ENCODE measurements around the gene TPM2.

TPM2 gene

DNA sequence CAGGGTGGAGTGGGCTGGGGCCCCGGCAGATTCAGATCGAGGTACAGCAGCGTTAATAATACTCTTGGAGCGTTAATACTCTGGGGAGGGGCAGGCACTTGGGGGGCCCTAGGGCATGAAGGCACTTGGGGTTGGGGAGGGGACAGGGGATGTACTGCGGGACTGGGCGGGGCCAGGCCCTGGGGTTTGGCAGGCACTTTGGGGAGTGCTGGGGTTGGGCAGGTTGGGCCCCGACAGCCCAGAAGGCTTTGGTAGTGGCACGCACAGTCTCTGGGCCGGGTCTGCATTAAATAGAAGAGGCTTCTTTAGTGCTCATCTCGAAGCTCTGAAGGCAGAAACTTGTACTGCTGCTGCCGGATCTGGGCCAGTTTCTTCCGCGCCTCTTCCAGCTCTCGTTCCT, 7.8 kb upstream of the TPM2 start:
- no peak for DNase-seq (ENCODE audit: low read depth, low spot score)
- no peak overlapping the region for H3K27ac ChIP-seq

DNA sequence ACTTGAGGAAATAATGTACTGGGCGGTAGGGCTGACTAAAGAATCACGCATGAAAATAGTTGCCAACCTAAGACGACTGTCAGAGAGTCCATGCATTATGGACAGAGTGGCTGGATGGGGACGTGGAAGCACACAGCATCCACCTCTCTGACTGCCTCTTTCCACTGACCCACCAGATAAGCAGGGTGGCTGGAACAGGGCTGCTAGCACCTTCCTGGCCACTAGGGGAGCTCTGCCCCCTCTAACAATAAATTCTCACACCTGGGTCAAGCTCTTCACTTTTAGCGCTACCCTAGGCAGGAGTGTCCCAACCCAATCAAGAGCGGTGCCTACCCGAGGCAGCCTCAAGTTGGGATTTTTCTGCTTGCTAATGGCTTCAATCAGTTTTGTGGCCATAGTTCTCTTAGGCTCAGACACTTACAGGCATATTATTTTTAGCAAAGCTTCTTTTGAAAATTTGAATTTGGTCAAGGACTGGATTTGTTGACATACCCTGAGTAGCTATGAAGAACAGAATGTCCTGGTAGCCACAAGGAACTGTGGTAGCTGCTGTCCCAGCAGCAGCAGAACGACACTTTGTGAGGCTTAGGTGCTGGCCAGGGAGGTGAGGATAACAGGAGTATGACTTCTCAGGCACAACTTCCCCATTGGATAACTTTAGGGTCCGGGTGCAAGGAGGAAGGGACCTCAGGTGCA, 6.9 kb upstream of the TPM2 start:
- DNase-seq (ENCODE audit: low read depth, low spot score) = no peak
- no peak overlapping the region for H3K27ac ChIP-seq

DNA sequence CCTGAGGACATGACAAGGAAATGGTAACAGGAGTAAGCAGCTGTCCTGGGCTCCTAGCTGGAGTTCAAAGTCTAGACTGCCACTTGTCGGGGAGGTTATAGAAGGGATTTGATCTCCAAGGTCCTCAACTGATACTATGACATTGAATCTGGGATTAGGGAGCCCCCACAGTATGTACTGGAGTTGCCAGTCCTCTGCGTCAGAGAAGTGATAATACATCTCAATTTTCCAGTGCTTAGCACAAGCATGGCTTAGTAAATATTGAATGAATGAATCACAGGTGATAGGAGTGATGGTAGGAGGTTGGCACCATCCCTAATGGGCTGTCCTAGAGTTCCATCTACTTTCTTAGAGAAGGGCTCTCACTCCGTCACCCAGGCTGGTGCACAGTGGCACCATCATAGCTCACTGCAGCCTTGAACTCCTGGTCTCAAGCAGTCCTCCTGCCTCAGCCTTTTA, 6.2 kb upstream of the TPM2 start:
- no peak overlapping the region for H3K27ac ChIP-seq
- no peak for DNase-seq (ENCODE audit: low read depth, low spot score)

DNA sequence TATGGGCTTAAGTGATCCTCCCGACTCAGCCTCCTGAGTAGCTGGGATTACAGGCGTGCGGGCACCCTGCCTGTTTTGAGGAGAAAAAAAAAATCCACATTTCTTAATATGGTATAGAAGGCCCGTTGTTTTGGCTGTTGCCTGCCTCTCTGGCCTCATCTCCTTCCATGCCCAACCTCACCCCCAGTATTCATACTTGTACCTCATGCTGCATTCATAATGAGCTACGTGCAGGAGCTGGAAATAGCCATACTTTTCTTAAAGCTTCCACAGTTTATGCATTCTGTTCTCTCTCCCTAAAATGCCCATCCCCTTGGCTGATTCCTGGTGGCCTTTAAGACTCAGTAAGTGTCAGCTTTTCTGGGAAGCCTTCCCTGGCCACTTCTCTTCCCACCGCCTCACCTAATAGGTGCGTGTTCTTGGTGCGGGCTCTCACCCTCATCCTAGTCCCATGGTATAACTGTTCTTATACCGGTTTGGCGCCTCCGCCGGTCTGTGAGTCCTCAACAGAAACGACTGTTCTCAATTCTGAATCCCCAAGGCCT, 2.1 kb upstream of the TPM2 start:
- no peak for DNase-seq (ENCODE audit: low read depth, low spot score)
- no peak overlapping the region for H3K27ac ChIP-seq

DNA sequence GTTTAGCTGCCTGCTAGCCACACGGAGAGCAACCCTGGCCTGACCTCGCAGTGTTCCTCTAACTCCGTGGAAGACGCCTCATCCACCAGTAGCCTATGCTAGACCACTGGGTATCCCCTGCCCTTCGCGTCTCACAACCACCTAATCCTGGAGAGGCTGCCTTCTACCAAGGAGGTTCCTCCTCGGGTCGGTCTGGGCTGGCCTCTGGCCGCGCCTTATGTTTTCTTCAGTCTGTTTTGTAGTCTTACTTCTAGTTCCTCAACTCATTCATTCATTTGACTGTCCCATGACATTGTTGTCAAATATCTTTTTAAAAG, 1.6 kb upstream of the TPM2 start:
- no peak for DNase-seq (ENCODE audit: low read depth, low spot score)
- H3K27ac ChIP-seq = peak overlapping the region; percentile 73

DNA sequence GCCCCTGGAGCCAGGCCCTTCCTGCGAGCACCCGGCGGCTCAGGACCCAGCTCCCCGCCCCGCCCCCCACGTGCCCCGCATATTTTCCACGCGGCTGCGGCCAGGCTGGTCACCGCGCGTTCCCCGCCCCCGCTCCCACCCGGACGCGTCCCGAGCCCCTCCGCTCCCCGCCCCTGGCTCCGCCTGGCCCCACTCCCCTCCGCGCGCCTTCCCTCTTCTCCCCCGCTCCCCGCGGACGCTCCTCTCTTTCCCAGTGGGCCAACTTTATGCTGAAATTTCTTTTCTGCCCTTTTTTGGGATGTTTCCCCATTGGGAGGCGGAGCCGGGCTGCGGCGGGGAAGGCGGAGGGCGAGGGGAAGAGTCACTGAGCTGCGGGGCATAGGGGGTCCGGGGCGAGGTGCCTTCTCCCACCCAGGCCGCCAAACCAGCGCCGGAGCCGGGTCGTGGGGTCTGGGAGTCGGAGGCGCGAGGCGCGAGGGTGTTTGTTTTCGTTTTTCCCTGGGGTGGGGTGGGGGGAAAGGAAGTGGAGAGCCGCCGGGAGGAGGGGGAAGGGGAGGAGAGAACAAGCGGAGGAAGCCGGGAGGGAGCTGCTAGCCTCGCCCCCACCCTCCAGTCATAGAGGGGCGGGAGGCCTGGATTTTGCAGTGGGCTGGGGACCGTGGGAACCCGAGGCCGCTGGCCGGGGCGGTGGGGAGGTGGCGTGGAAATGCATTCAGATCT, 1.0 kb upstream of the TPM2 start:
- DNase-seq (ENCODE audit: low read depth, low spot score) = no peak

DNA sequence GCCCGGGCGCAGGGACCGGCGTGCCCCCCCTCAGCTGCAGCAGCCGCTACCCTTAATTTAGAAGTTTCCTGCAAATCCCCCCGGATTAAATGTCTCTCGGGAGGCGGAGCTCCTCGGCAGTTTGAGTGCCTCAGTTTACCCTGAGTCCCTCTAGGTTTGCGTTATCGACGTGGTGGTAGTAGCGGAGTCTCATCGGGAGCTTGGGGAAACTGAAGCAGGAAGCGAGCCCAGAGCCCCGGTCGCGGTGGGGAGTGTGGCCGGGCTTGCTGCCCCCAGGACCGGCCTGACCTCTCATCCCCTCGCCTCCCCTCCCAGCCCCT, 529 bp upstream of the TPM2 start:
- peak overlapping the region; percentile 73 for H3K27ac ChIP-seq
- DNase-seq (ENCODE audit: low read depth, low spot score) = no peak

More for the DNA sequence above, 1.0 kb upstream of the TPM2 start:
- H3K27ac ChIP-seq = peak overlapping the region; percentile 73

DNA sequence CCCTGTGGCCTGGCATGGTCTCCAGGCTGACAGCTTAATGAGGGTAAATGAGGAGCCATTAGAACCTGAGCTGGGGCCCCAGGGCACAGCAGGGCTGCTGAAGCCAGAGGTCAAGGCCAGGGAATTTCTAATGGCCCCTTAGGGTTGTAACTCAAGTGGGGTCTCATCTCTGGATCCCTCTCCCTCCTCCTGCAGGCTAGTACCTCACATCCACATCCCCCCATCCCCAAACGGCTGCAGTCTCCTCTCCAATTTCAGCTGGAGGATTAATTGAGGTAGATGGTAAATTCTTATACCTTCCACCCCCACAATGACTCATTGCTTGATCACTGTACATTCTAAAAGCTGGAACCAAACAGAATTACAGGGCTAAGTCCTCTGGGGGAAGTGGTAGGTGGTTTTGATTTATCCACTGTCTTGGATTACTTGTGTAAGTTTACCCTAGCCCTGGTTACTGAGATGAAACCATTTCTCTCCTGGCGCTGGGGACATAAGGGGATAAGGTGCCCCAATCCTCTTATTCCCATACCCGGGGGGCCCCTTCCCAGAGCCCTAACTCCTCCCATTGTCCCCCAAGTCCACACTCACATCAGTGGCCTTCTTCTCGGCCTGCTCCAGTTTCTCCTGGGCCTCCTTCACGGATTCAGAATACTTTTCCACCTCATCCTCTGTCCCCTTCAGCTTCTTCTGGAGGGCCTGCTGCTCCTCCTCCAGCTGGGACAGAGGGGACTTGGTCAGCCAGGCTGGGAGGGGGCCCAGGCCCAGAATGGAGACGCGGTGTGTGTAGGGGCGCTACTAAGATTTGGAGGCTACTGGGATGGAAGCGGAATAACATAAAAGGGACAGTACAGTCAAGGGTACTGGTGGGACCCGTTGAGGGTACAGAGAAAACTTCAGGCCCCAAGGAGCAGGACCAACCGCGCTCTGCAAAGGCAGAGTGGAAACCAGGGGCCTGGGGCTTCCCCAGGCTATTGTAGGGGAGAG, 875 bp downstream of the TPM2 start:
- H3K27ac ChIP-seq = peak overlapping the region; percentile 73
- DNase-seq (ENCODE audit: low read depth, low spot score) = peak; percentile 33

DNA sequence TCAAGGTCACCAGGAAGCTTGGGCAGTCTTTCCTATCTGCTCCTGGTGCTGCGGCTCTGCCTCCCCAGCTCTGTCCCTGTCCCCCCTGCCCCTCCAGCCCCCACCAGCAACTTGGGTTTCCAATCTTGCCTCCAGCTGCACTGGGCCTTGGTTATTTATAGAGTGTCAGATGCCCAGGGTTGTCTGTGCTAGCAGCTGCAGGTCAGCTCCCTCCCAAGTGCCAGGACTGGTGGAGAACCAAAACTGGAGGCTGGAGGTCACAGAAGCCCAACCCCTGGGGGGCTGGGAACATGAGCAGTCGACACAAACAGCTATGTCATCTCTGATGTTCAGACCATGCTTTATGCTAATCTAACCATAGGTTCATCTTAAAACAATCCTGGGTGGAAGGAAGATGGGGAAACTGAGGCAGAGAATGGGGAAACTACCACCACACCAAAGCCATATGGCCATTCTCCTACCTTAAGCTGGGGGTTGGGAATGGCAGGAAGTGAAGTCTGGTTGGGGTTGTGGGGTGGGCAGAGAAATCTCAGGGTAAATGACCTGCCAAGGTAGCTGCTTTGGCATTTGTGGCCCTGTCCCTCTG, 1.7 kb downstream of the TPM2 start:
- H3K27ac ChIP-seq = peak overlapping the region; percentile 73
- DNase-seq (ENCODE audit: low read depth, low spot score) = no peak

DNA sequence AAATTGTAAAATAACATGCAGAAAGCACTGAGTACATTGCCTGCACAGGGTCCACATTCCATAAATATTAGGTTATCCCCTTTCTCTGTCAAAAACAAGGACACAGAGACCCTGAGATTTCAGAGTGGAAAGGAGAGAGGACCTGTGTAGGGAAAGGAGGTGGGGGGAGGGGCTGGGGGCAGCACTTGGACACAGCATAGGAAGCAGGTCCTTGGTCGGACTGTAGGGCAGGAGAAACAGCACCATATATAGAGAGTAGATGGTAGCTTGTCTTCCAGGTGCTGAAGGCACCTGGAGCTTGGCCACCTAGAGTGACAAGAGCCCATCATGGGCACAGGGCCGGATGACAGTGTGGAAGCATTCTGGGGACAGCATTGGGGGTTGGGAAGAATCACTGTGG, 2.4 kb downstream of the TPM2 start:
- H3K27ac ChIP-seq = no peak overlapping the region
- no peak for DNase-seq (ENCODE audit: low read depth, low spot score)

DNA sequence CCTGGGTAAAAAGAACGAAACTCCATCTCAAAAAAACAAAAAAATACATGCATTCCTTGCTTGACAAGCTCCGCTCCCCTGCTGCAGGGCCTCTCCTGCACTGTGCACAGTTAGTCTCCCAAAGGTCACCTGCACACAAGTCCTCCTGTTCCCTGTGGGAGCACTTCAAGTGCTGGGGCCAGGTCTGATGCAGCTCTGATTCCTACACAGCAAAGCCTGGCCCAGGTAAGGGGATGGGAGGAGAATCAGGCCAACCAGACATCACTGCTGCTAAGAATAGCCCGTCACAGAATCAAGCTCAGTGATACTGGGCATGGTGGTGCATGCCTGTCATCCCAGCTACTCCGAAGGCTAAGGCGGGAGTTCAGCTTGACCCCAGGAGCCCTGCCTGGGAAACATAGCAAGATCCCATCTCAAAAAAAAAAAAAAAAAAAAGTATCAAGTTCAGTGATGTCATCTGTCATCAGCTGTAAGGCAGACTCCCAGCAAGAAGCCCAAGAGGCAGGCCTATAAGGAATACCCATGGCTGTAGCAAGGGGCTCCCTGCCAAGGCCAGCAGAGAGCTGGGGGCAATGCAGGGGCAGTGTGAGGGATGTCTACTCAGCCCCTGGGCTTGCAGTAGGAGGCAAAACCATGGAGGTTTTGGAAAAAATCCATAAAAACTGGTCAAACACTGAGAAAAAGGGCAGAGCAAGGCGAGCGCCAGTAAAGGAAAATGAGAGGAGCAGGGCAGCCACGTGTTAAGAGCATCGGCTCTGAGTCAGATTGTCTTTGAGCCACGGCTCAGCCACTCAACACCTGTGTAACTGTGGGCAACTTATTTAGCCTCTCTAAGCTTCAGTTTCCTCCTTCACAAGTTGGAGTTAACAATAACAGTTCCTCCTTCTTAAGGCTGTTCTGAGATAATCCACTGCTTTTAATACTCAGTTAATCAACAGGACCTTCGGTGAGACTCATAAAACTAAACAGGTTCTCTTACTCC, 3.2 kb downstream of the TPM2 start:
- no peak overlapping the region for H3K27ac ChIP-seq
- no peak for DNase-seq (ENCODE audit: low read depth, low spot score)

DNA sequence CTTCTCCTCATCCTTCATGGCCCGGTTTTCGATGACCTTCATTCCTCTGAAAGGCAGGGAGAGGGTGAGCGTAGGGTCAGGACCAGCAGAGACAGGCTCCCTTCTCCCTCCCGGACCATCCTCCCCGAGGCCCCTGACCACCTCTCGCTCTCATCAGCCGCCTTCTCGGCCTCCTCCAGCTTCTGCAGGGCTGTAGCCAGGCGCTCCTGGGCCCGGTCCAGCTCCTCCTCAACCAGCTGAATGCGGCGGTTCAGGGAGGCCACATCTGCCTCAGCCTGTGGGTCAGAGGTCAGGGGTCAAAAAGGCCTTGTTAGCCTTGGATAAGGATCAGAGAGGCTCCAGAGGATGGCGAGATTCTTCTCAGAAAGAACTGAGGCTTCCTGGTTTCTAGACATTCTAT, 4.2 kb downstream of the TPM2 start:
- no peak for DNase-seq (ENCODE audit: low read depth, low spot score)

DNA sequence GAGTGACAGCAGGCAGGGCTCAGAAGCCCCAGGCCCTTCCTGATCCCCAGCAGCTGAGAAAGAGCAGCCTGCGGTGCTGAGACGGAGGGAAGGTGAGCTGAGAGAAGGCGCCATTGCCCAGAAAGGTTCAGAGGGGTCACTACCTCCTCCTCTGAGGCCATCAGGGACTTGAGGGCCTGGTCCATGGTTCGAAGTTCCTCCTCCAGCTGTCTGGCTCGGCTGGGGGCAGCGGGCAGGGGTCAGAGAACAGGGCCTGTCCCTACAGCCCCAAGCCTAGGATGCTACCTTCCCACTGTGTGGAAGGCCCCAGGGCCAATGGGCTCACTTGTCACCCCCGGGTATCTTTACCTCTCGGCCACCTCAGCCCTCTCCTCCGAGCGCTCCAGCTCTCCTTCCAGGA, 4.8 kb downstream of the TPM2 start:
- H3K27ac ChIP-seq = no peak overlapping the region
- DNase-seq (ENCODE audit: low read depth, low spot score) = no peak

More for the DNA sequence above, 4.2 kb downstream of the TPM2 start:
- no peak overlapping the region for H3K27ac ChIP-seq

DNA sequence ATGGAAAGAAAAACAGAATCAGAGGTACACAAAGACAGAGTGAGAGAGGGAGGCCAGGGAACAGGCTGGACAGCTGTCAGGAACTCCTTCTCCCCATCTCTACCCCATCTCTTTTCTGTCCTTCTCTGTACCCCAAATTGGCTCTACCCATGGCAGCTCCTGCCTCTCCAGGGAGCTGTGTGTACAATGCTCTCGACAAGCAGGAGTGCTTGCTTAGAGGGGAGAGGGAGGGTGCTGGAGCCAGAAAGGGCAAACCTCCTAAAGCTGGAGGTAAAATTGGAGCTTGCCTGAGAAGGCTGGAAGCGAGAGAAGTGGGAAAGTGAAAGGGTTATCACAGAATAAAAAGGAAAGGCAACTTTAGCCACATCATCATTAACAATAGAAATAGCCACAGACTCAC, 6.4 kb downstream of the TPM2 start:
- DNase-seq (ENCODE audit: low read depth, low spot score) = no peak
- H3K27ac ChIP-seq = no peak overlapping the region

DNA sequence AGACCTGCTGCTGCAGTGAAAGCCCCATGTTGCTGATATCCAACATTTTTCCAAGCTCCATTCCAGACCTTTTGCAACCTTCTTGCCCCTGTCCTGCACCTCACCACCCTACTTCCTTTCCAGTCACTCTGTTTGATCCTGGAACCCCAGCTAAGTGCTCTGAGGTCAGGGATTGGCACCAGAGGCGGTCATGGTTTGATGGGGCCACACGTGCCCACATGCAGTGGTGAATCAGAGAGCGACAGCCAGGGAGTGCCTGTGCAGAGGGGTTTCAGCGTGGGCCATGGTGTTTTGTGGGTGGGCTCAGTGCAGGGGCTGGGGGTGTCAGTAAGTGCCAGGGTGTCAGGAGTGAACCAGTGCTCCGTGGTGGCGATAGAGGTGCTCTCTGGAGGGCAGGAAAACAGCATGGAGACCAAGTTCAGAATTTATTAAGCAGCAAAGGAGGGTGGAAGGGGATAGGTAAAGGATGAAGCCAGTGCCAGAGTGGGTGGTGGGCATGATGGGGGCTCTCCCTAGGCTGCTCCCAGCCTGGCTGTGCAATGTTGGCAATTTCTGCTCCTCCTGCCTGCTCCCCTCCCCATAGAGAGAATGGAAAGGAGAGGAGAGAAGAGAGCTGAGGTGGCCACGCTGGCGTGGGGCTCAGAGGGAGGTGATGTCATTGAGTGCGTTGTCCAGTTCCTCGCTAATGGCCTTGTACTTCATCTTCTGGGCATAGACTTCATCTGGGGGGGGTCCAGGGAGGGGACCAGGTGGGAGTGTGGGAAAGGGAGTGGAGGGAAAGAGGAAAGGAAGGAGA, 7.0 kb downstream of the TPM2 start:
- H3K27ac ChIP-seq = no peak overlapping the region
- DNase-seq (ENCODE audit: low read depth, low spot score) = no peak

DNA sequence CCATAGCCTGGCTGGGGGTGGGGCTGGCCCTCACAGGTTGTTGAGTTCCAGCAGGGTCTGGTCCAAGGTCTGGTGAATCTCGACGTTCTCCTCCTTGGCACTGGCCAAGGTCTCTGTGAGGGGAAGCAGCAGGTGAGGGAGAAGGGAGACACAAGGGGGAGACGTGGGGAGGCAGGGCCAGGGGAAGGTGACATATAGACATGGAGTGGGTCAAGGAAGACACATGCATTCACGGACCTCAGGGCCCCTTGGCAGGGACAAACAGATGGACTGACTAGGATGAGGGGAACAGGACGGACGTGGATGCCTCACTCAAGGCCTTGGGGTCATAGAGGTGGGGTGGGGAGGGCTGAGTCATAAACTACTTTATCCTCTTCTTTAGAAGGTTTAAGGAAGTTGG, 7.7 kb downstream of the TPM2 start:
- DNase-seq (ENCODE audit: low read depth, low spot score) = no peak
- no peak overlapping the region for H3K27ac ChIP-seq

DNA sequence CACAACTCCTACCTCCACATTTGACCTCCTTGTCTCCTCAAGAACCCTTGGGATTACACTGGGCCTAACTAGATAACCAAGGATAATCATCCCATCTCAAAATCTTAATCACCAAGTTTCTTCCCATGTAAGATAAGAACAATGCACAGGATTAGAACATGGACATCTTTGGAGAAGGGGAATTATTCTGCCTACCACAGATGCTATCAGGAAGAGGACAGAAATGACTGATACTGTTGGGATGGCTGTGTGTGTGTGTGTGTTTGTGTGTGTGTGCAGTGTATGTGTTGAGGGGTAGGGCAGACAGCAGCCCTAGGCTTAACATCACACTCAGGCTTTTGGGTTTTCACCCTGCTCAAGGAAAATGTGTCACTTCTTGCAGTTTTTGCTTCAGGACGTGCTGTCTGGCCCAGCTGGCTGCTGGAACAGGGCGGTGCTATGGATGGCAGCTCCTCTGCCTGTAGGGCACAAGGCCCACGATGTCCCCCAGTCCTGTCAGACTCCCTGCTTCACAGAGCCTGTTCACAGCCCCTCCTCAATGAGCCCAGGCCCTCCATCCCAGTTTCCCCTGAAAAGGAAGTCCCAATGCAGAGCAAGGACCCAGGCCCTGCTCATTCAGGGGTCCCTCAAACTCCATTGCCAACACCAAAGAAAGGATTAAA, 8.3 kb downstream of the TPM2 start:
- no peak overlapping the region for H3K27ac ChIP-seq
- DNase-seq (ENCODE audit: low read depth, low spot score) = no peak

Data from epithelial cell of prostate (primary cell).